ENCODE measurements around the gene CEP295NL. TPM values are rescaled to one million over a fixed set of nuclear protein-coding genes. Genes with fewer than 3 reads are reported as not detected.

CEP295NL gene, protein sequence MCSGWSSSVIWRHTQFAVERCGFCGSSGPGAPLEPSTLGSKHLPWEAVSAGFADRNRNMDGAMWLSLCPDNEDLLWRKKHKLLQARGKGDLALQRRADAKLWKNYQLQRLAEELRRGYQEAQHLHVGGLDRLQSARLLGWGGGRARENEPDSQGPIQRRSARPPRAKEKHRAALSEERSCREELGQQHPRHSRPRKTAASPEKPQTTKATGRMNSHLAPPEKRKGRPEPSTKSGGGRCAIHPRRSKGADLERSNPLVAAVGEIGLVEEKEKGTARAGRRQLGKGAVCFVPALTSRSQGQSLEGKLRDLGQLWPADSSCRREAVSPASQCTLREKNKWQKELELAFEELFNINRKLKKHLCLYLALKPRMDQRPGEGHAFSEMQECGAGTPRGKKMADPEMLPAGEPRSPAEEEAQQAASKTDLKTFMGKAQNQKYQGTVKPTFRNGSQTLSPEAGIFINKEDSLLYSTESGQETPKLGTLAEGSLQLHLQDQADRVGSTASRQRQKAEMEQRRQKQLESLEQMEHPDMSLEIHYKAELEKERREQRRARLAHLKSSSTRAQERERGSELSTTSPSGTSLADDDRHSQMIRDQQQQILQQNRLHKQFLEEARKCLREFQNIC
- 0.49 and 0.80 TPM in 2 replicates for total RNA-seq (2014; rRNA removed; shearing (Covaris generic))

DNA sequence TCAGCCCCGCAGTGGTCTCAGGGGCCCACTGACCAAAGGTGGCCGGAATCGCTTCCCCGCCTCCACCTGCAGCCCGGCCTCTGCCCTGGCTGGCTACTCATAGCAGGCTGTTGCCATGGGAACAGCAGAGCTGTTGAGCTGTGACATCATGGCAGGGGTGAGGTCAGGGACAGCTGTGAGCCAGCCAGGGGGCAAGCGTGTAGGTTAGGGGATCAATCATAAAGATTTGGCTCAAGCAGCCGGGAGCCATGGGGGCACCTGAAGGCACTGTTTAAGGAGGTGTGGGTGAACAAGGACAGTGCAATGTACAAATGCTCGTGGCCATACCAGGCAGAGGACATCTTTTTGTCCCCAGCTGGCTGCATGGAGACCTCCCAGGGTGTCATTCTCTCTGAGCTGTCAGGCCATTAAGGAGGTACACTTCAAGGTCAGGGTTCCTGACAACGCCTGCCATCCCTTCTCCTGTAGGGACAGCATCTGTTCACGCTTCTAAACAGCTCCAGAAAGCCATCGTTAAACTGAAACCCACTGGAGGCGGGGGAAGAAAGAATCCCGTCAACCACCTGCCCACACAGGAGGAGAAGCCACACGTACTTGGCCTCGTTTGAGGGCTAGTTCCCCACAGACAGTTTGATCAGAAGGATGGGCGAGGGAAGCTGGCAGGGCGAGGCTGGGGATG is at the start of gene CEP295NL:
Gene CEP295NL, minus strand, starts transcription at position 101 of the 679 bp plus-strand sequence. CDS start 1,373 bp downstream, outside the sequence.

DNA sequence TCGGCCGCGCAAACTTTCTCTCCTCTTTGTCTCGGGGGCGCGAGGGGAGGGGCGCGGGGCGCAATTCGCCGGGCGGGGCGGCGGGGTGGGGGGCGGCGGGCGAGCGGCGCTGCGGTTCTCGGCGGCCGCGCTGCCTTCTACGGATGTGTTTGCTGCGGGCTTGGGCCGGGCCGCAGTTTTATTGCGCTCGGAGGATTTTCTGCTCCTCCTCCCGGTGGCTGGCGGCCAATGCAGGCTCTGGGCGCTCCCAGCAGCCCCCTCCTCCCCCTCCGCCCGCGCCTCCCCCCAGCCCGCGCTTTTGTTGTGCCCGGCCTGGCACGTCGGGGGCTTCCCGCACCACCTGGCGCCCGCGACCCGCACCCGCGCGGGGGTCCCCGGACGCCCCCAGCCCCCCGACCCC is 22.2 kb upstream of the CEP295NL start, which contains the start of gene TIMP2:
Gene TIMP2, minus strand, starts transcription at position 154 of the 400 bp plus-strand sequence. CDS start 299 bp downstream, outside the sequence.

DNA sequence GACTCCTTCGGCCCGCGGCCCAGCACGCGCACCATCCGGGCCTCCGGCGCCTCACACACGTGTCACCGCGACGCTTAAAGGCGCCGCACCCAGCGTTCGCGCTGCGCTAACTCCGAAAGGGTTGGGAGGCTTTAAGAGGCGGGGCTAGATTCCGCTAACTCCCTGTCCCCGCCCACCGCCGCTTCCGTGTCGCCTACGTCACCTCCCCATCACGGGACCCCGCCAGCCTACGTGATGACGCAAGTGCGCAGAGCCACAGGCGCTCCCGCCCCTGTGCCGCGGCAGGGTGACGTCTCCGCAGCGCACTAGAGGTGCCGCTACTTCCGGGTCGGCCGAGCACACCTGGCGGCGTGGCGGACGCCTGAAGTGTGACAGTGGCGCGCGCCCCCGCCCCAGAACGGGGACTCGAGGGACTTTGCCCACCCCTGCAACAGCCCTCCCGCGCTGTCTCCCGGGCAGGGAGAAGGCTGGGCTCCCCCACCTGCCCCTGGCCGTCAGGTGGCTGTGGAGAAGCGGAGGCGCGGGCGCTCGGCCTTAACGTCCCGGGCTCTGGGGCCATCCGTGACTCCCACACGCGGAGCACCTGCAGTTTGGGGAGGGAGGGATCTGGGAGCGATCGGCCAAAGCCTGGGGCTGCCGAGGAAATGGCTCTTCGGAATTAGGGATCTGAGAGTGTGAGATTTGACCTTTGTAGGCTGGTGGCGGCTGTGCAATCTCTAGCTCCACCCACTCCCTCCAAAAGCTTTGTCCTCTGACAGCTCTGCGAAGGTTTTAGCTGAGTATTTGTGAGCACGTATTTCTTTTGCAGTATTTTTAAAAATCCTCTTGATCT is 62.0 kb downstream of the CEP295NL start, which contains the start of gene USP36:
Gene USP36, minus strand, starts transcription at position 35 of the 832 bp plus-strand sequence. CDS start 4,451 bp downstream, outside the sequence.

Other genes with a start within 250 kb of the CEP295NL start
- gene CYTH1, start 120.9 kb downstream of the CEP295NL start, total RNA-seq (2014; rRNA removed; shearing (Covaris generic)), result 16.2 and 16.8 TPM in 2 replicates
- 41.8 and 45.1 TPM in 2 replicates for gene USP36, start 62.4 kb downstream of the CEP295NL start, total RNA-seq (2014; rRNA removed; shearing (Covaris generic))
- gene TIMP2, start 22.2 kb upstream of the CEP295NL start, total RNA-seq (2014; rRNA removed; shearing (Covaris generic)), result 30.4 and 30.7 TPM in 2 replicates
- 424 and 538 TPM in 2 replicates for gene LGALS3BP, start 76.7 kb upstream of the CEP295NL start, total RNA-seq (2014; rRNA removed; shearing (Covaris generic))
- 32.4 and 33.9 TPM in 2 replicates for gene CANT1, start 106.6 kb upstream of the CEP295NL start, total RNA-seq (2014; rRNA removed; shearing (Covaris generic))
- 11.4 and 12.8 TPM in 2 replicates for gene C1QTNF1, start 121.0 kb upstream of the CEP295NL start, total RNA-seq (2014; rRNA removed; shearing (Covaris generic))
- 17.0 and 23.0 TPM in 2 replicates for gene ENGASE, start 171.6 kb upstream of the CEP295NL start, total RNA-seq (2014; rRNA removed; shearing (Covaris generic))

Data from A375 (cell line).